Measurements from ENCODE around the gene RMDN2. TPM values are rescaled to one million over a fixed set of nuclear protein-coding genes. Genes with fewer than 3 reads are reported as not detected.

RMDN2 gene
- total and polyA plus RNA-seq, 2 donors: 8.9 to 12.0 TPM

DNA sequence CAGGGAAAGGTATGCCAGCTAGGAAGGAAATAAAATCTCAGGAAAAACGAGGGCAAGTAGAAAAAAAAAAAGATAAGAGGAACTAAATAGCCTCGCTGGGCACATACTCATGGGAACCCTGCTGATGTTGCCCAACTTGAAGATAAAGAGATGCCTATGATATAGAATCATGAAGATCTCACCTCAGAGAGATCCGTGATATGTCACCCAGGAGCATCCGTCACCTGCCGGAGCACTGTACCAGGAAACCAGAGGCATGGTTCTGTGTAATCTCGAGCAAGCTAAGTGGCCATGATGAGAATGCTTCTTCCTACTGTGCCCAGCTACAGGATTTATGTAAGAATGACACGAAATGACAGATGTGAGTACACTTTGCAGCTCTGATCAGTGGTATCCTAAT lies 110.9 kb downstream of the RMDN2 start:
- 80% methylated on average over 7 of the region's 7 CpGs for WGBS

DNA sequence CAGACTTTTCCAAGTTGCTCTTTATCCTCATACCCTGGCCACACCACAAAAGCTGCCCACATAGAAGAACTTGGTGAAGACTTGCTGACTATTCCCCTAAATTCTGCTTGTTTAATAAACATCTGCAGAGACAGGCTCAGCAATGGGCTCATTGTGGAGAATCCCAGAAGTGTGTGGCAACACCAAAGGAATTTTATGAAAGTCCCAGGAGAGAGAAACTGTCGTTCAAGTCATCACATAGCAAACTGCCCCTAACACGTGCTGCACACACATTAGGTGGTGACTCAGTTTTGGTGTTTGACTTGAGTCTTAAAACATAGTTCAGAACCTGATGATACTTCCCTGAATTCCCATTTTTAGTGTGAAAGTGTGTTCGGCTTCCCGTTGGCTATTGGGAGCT lies 112.2 kb downstream of the RMDN2 start:
- H3K27me3 ChIP-seq (ENCODE audit: control insufficient read depth in 2 of 2, insufficient read depth in 1 of 2, low read length in 1 of 2): peaks cover 0 to 41% of the 10 kb centered on the region in 2 donors
- no peaks in the 10 kb centered on the region for H3K9me3 ChIP-seq (ENCODE audit: control insufficient read depth in 2 of 2, insufficient read depth in 1 of 2, low read length in 1 of 2)
- no peaks in the 10 kb centered on the region for H3K36me3 ChIP-seq (ENCODE audit: control insufficient read depth in 2 of 2, insufficient read depth in 2 of 2, low read length in 1 of 2)
- WGBS: 94% methylated on average over 4 of the region's 4 CpGs
- no peak overlapping the region for H3K4me3 ChIP-seq (ENCODE audit: low read length in 2 of 2)
- H3K27ac ChIP-seq (ENCODE audit: low read depth in 1 of 2, low read length in 1 of 2): peak overlapping the region in 1 of 2 donors; percentile 79
- no peak for DNase-seq (ENCODE audit: low read depth in 6 of 9, low spot score in 9 of 9)
- peaks cover 0 to 8% of the 10 kb centered on the region in 2 donors for H3K4me1 ChIP-seq (ENCODE audit: control insufficient read depth in 2 of 2, insufficient read depth in 2 of 2, low read length in 2 of 2)

More for the DNA sequence above, 110.9 kb downstream of the RMDN2 start:
- H3K27ac ChIP-seq (ENCODE audit: low read depth in 1 of 2, low read length in 1 of 2): peak overlapping the region; percentile 23 to 42
- H3K4me3 ChIP-seq (ENCODE audit: low read length in 2 of 2): no peak overlapping the region
- H3K27me3 ChIP-seq (ENCODE audit: control insufficient read depth in 2 of 2, insufficient read depth in 1 of 2, low read length in 1 of 2): peaks cover 0 to 41% of the 10 kb centered on the region in 2 donors
- no peak for DNase-seq (ENCODE audit: low read depth in 6 of 9, low spot score in 9 of 9)
- H3K36me3 ChIP-seq (ENCODE audit: control insufficient read depth in 2 of 2, insufficient read depth in 2 of 2, low read length in 1 of 2): no peaks in the 10 kb centered on the region
- peaks cover 0 to 8% of the 10 kb centered on the region in 2 donors for H3K4me1 ChIP-seq (ENCODE audit: control insufficient read depth in 2 of 2, insufficient read depth in 2 of 2, low read length in 2 of 2)
- H3K9me3 ChIP-seq (ENCODE audit: control insufficient read depth in 2 of 2, insufficient read depth in 1 of 2, low read length in 1 of 2): no peaks in the 10 kb centered on the region

DNA sequence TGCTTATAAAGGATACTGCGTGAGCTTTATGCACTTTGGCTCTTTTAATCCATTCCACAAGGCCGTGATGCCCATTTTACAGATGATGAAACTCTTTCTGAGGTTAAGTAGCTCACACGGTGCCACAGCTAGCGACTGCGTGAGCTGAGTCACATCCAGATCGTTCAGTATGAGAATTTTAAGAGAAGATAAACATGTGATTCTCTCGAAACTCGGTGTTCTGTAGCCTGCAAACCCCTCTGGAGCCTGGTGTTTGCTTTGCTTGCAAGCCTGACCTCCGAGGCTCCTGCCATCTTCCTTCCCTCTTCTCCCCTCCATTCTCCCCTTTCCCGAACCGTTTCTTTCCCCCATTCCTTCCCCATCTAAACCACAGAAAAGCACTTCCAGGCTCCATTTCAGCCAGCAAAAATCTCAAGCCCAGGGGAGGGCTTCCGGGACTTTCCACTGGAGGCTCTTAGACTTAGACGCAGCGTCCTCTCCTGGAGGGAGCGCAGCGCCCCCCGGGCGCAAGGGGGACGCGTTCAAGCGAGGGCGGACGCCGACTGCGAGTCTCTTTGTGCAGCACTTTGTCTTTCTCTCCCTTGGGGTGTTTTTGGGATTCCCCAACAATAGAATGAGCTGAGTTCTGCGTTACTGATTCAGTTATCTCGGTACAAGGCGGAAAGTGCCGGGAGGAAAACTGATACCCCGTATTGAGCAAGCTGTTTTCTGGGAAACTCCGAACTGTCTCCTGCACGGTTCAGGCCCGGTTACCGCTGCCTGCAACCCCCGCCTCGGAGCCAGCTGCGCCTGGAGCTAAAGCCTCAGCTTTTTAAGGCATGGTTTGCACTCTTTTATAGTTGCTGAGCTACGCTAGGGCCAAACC lies 112.9 kb downstream of the RMDN2 start:
- peaks cover 0 to 41% of the 10 kb centered on the region in 2 donors for H3K27me3 ChIP-seq (ENCODE audit: control insufficient read depth in 2 of 2, insufficient read depth in 1 of 2, low read length in 1 of 2)
- no peaks in the 10 kb centered on the region for H3K9me3 ChIP-seq (ENCODE audit: control insufficient read depth in 2 of 2, insufficient read depth in 1 of 2, low read length in 1 of 2)
- WGBS: 21% methylated on average over 38 of the region's 38 CpGs
- DNase-seq (ENCODE audit: low read depth in 6 of 9, low spot score in 9 of 9): peak in 5 of 9 donors; percentile 8 to 45 (median 12)
- H3K36me3 ChIP-seq (ENCODE audit: control insufficient read depth in 2 of 2, insufficient read depth in 2 of 2, low read length in 1 of 2): no peaks in the 10 kb centered on the region
- H3K27ac ChIP-seq (ENCODE audit: low read depth in 1 of 2, low read length in 1 of 2): peak overlapping the region; percentile 59 to 79
- no peak overlapping the region for H3K4me3 ChIP-seq (ENCODE audit: low read length in 2 of 2)
- peaks cover 0 to 8% of the 10 kb centered on the region in 2 donors for H3K4me1 ChIP-seq (ENCODE audit: control insufficient read depth in 2 of 2, insufficient read depth in 2 of 2, low read length in 2 of 2)

DNA sequence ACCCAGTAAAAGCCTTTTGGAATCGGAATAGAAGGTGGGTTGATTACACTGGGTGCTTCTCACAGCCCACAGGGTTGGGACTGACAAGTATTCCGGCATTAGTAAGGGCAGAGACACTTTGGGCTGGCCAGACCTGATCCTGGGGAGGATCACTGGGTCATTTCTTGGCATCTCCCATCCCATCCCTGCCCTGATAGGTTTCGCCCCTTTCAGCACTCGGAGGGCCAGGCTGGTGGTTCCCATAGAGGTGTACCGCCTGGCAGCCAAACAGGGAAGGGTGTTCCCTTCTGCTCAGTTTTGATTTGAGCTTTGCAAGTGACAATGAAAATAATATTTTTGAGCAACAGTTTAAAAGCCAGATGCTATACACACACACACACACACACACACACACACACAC lies 113.6 kb downstream of the RMDN2 start:
- Histone ChIP-seq H3K27me3 (ENCODE audit: control insufficient read depth in 2 of 2, insufficient read depth in 1 of 2, low read length in 1 of 2) (peaks cover 0 to 41% of the 10 kb centered on the region in 2 donors), H3K27ac (ENCODE audit: low read depth in 1 of 2, low read length in 1 of 2) (peak overlapping the region; percentile 1 to 77), H3K4me3 (ENCODE audit: low read length in 2 of 2) (no peak overlapping the region), H3K9me3 (ENCODE audit: control insufficient read depth in 2 of 2, insufficient read depth in 1 of 2, low read length in 1 of 2) (no peaks in the 10 kb centered on the region), H3K4me1 (ENCODE audit: control insufficient read depth in 2 of 2, insufficient read depth in 2 of 2, low read length in 2 of 2) (peaks cover 0 to 8% of the 10 kb centered on the region in 2 donors), H3K36me3 (ENCODE audit: control insufficient read depth in 2 of 2, insufficient read depth in 2 of 2, low read length in 1 of 2) (no peaks in the 10 kb centered on the region)
- DNase-seq (ENCODE audit: low read depth in 6 of 9, low spot score in 9 of 9): no peak
- WGBS: 87% methylated on average over 5 of the region's 5 CpGs

DNA sequence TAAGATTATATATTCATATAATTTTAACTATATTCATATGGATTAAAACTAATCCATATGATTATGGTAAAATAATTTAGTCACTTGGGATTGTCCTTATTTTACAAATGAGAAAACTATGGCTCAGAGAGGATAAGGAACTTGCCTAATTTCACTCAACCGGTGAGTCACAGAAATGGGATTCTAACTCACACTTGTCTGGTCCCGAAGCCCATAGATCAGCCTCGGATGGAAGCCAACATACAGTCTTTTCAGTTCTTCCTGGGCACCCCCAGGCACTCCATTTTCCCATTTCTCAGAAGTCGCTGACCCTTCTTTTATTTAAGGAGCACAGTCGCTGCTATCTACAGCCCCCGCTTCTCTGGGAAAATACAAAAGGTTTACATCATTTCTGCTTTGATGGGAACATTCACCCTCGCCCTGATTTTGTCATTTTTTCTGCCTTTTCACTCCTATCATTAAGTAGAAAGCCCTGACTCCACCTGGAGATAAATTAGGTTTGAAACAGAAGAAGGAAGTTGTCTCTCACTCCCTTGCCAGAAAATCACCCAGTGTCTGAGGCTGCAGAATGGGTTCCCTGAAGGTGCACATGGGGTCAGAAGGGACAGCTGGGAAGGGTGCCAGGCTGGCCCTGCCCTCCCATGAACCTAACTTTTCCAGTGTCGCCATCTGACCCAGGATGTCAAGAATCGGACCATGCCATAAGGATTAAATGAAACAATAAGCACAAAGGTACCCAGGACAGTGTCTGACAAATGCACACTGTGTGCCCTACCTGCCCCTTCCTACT lies 114.2 kb downstream of the RMDN2 start:
- Histone ChIP-seq H3K36me3 (ENCODE audit: control insufficient read depth in 2 of 2, insufficient read depth in 2 of 2, low read length in 1 of 2) (no peaks in the 10 kb centered on the region), H3K9me3 (ENCODE audit: control insufficient read depth in 2 of 2, insufficient read depth in 1 of 2, low read length in 1 of 2) (no peaks in the 10 kb centered on the region), H3K4me1 (ENCODE audit: control insufficient read depth in 2 of 2, insufficient read depth in 2 of 2, low read length in 2 of 2) (peaks cover 0 to 8% of the 10 kb centered on the region in 2 donors), H3K4me3 (ENCODE audit: low read length in 2 of 2) (no peak overlapping the region), H3K27ac (ENCODE audit: low read depth in 1 of 2, low read length in 1 of 2) (peak overlapping the region; percentile 58 to 77), H3K27me3 (ENCODE audit: control insufficient read depth in 2 of 2, insufficient read depth in 1 of 2, low read length in 1 of 2) (peaks cover 0 to 39% of the 10 kb centered on the region in 2 donors)
- WGBS: 89% methylated on average over 9 of the region's 9 CpGs
- no peak for DNase-seq (ENCODE audit: low read depth in 6 of 9, low spot score in 9 of 9)

DNA sequence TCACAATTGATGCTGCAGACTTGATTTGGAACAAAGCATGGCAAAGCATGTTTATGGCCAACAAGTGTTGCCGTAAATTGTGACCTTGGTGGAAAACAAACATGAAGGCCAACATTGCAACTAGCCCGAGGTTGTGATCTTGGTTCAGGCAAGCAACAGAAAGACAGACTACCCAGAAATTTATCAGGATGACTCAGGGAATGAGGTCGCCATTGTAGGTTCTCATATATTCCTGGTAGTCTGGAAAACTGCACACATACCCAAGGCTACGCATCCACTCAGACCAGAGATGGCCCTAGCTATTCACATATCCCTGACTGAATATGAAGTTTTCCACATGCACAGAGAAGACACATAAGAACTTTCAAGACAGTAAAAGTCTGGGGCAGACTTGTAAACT lies 120.7 kb downstream of the RMDN2 start:
- no peaks in the 10 kb centered on the region for H3K9me3 ChIP-seq (ENCODE audit: control insufficient read depth in 2 of 2, insufficient read depth in 1 of 2, low read length in 1 of 2)
- WGBS: 96% methylated on average over 4 of the region's 4 CpGs
- DNase-seq (ENCODE audit: low read depth in 6 of 9, low spot score in 9 of 9): no peak
- H3K36me3 ChIP-seq (ENCODE audit: control insufficient read depth in 2 of 2, insufficient read depth in 2 of 2, low read length in 1 of 2): no peaks in the 10 kb centered on the region
- H3K27me3 ChIP-seq (ENCODE audit: control insufficient read depth in 2 of 2, insufficient read depth in 1 of 2, low read length in 1 of 2): no peaks in the 10 kb centered on the region
- H3K4me1 ChIP-seq (ENCODE audit: control insufficient read depth in 2 of 2, insufficient read depth in 2 of 2, low read length in 2 of 2): no peaks in the 10 kb centered on the region
- no peak overlapping the region for H3K27ac ChIP-seq (ENCODE audit: low read depth in 1 of 2, low read length in 1 of 2)
- no peak overlapping the region for H3K4me3 ChIP-seq (ENCODE audit: low read length in 2 of 2)

DNA sequence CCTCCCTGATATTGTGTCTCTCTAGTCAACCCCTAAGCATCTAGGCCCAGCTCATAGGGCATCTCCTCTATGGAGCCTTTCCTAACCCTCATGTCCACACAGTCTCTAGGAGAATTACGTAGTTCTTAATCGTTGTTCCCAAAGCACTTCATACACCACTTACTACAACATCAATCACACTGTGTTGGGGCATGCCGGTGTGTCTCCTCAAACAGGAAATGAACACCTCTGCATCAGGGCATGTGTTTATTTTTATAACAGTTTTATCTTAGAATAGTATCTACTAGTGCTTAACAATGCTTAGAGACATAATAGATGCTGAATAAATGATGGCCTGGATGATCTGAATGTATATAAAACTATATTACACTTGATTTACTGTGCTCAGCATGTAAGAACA lies 131.1 kb downstream of the RMDN2 start:
- 56% methylated on average over 3 of the region's 3 CpGs for WGBS
- no peak for DNase-seq (ENCODE audit: low read depth in 6 of 9, low spot score in 9 of 9)
- Histone ChIP-seq H3K4me1 (ENCODE audit: control insufficient read depth in 2 of 2, insufficient read depth in 2 of 2, low read length in 2 of 2) (no peaks in the 10 kb centered on the region), H3K9me3 (ENCODE audit: control insufficient read depth in 2 of 2, insufficient read depth in 1 of 2, low read length in 1 of 2) (no peaks in the 10 kb centered on the region), H3K27me3 (ENCODE audit: control insufficient read depth in 2 of 2, insufficient read depth in 1 of 2, low read length in 1 of 2) (peaks cover 0 to 2% of the 10 kb centered on the region in 2 donors), H3K27ac (ENCODE audit: low read depth in 1 of 2, low read length in 1 of 2) (no peak overlapping the region), H3K4me3 (ENCODE audit: low read length in 2 of 2) (no peak overlapping the region), H3K36me3 (ENCODE audit: control insufficient read depth in 2 of 2, insufficient read depth in 2 of 2, low read length in 1 of 2) (no peaks in the 10 kb centered on the region)

DNA sequence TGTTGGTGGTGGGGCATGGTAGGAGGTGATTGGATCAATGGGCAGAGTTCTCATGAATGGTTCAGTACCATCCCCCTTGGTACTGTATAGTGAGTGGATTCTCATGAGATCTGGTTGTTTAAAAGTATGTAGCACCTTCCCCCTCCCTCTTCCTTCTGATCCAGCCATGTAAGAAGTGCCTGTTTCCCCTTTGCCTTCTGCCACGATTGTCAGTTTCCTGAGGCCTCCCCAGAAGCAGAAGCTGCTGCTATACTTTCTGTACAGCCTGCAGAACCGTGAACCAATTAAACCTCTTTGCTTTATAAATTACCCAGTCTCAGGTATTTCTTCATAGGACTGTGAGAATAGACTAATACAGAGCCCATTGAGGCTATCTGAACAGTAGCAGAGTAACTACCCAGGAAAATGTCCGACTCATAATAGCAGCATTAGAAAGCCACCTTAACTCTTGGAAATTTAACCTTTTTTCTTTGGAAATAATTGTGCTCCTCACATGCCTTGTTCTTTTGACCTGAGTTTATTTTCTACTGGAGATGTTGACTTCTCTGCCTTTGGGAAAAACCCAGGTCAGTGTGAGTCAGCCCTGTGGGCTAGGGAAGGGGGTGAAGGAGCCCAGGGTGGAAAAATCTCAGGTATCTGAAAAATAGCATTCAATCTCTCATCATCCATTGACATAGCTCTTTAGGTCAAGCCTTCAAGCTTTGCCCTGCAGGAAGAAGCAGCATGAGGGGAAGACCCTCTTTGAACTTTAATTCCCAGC lies 132.7 kb downstream of the RMDN2 start:
- H3K27ac ChIP-seq (ENCODE audit: low read depth in 1 of 2, low read length in 1 of 2): no peak overlapping the region
- no peaks in the 10 kb centered on the region for H3K36me3 ChIP-seq (ENCODE audit: control insufficient read depth in 2 of 2, insufficient read depth in 2 of 2, low read length in 1 of 2)
- no peak for DNase-seq (ENCODE audit: low read depth in 6 of 9, low spot score in 9 of 9)
- no peaks in the 10 kb centered on the region for H3K4me1 ChIP-seq (ENCODE audit: control insufficient read depth in 2 of 2, insufficient read depth in 2 of 2, low read length in 2 of 2)
- H3K27me3 ChIP-seq (ENCODE audit: control insufficient read depth in 2 of 2, insufficient read depth in 1 of 2, low read length in 1 of 2): peaks cover 0 to 2% of the 10 kb centered on the region in 2 donors
- no peak overlapping the region for H3K4me3 ChIP-seq (ENCODE audit: low read length in 2 of 2)
- 37% methylated on average over 3 of the region's 3 CpGs for WGBS
- no peaks in the 10 kb centered on the region for H3K9me3 ChIP-seq (ENCODE audit: control insufficient read depth in 2 of 2, insufficient read depth in 1 of 2, low read length in 1 of 2)

Data from thymus (tissue), 11 donors.